GM18499 (cell line): ENCODE measurements around the gene DHCR7.

Experiments used
- ATAC-seq: cut with Tn5 transposase; IDR thresholded peaks from one replicate; pipeline ENCODE4 v1.9.1; 2021; ENCODE audit warnings: moderate number of reproducible peaks; ENCODE audit not compliant: insufficient read depth, unreplicated experiment

DHCR7 gene

DNA sequence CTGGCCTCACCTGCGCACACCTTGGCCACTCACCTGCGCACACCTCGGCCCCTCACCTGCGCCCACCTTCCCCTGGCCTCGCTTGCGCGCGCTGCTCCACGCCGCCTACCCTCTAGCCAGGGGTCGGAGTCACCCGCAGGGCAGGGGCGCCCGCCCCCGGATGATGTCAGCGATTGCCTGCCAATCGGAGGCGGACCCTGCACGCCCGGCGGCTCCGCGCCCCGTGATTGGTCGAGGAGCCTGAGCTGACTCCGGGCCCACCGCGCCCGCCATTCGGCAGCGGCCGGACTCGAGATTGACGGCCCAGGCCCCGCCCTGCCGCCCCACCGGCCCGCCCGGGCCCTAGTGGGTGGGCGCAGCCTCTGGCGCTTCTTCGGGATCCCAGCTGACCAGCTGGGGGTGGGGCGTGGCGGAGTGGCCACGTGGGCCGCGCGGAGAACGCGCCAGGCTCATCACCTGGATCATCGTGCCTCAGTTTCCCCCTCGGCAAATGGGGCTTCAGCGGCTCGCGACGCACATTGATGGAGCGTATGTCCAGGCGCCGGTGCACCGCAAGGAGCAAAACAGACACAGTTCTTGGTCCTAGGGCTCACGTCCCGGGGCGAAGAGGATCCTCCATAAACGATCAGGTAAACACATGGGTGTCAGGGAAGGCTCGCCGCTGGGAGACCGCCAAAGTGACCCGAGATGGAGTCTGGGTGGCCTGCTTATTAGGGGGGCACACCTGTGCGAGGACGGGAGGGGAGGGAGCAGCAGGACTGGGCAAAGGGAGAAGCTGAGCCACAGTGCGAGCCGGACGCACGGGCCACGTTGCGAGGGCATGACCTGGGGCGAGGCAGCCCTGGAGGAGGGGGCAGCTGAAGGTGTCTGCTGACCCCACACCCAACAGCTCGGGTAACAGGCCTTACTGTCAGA lies at the start of gene DHCR7:
TSS of gene DHCR7 (minus strand) at position 137 of the 915 bp plus-strand sequence. CDS start 3,441 bp downstream, outside the sequence.
- peak; percentile 42 for ATAC-seq

DNA sequence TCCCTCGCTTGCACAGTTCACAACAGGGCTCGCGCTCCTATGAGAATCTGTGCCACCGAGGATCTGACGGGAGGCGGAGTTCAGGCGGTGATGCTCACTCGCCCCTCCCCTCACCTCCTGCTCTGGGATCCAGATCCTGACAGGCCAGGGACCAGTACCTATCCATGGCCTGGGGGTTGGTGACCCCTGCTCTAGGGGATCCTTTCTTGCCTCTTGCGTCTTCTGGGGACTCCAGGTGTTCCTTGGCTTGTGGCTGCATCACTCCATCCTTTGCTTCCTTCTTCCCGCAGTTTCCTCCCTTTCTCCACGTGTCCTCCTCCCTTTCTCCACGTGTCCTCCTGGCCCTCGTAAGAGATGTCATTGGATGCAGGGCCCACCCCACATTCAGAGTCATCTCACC lies 48.2 kb upstream of the DHCR7 start:
- ATAC-seq, result no peak

DNA sequence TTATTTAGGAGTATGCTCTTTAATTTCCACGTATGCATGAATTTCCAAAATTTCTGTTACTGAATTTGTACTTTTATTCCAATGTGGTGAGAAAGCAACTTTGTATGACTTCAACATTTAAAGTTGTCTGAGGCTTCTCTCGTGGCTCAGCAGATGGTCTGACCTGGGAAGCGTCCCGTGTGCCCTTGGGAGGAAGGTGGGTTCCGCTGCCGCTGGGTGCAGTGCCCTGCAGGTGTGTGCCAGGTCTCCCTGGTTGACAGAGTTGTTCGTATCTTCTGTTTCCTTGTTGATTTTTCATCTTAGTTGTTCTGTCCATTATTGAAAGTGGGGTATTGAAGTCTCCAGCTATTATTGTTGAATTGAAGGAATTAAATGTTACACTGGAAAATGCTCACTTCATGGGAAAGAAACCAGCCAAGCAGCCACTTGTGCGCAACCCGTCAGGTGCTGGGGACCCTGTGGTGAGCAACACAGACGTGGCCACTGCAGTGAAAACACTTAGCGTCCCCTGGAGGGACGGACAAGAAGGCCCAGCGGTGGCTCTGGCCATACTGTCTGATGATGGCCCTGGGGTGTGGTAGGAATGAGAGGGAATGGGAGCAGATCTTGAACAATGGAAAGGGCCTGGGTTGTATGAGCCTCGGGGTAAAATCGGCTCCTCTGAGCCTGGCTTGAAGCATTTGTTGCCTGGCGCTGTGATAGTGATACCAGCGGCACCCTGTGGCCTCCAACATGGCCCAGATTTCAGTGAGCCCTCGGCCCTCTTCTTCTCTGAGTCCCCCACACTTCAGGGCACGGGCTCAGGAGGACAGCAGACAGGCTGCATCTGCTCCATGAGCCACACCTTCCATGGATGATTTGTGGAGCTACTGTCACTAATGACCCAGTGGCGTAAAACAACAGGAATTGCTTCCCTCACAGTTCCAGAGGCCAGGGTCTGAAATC lies 47.4 kb upstream of the DHCR7 start:
- no peak for ATAC-seq

GRCh38 chr11:71491940-71492339 lies 43.7 kb upstream of the DHCR7 start:
- ATAC-seq, result no peak

GRCh38 chr11:71491531-71491930 lies 43.3 kb upstream of the DHCR7 start:
- no peak for ATAC-seq

- ATAC-seq, result no peak
These were observed 42.7 kb upstream of the DHCR7 start for GRCh38 chr11:71490731-71491390.

GRCh38 chr11:71490044-71490730 lies 42.0 kb upstream of the DHCR7 start:
- ATAC-seq, result no peak

DNA sequence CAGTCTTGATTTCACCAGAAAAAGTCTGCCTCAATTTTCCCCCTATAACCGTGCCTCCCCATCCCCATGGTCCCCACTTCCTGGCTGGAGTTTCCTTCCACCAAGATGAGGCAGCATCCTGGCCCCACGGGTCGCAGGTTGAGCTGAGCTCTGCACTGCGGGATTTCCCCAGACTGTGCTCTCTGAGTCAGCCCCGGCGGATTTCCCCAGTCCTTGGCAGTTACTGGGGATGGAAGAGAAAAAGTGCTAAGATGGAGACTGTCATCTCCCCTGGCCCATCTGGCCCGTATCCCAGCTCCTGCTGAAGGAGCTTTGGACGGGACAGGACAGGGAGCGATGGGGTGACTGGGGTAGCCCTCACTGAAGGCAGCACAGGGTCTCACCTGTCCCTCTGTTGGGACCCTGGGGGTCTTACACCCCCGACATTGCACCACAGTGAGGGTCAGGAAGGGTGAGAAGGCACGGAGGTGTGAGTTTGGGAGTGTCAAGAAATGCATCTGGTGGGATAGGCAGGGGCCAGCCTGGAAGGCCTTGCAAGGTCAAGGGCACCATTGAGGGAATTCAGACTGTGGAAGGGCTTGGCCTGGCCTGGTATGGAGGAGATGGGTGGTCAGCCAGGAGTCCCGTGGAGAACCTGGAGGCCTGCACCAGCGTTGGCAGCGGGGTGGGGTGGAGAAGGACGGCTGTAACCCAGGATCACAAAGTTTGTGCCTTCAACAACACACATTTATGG lies 41.3 kb upstream of the DHCR7 start:
- ATAC-seq, result no peak

GRCh38 chr11:71488681-71489270 lies 40.6 kb upstream of the DHCR7 start:
- ATAC-seq, result no peak

GRCh38 chr11:71486320-71486719 lies 38.1 kb upstream of the DHCR7 start:
- ATAC-seq, result no peak

DNA sequence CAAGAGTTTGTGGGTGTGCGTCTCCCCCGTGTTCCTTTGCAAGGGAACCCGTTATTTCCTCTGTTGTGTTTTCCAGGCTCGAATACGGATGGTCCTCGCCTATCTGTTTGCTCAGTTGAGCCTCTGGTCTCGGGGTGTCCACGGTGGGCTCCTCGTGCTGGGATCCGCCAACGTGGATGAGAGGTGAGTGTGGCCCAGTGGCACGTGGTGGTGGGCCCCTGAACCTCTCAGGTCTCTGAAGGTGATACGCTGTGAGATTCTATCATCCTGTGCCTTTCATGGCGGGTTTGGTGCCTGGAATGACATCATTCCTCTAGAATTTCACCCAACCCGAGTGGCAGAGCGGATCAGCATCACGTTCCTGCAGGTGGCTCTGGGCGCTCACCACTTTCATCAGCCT lies 37.3 kb upstream of the DHCR7 start:
- ATAC-seq, result no peak

GRCh38 chr11:71485063-71485399 lies 36.8 kb upstream of the DHCR7 start:
- ATAC-seq, result no peak

DNA sequence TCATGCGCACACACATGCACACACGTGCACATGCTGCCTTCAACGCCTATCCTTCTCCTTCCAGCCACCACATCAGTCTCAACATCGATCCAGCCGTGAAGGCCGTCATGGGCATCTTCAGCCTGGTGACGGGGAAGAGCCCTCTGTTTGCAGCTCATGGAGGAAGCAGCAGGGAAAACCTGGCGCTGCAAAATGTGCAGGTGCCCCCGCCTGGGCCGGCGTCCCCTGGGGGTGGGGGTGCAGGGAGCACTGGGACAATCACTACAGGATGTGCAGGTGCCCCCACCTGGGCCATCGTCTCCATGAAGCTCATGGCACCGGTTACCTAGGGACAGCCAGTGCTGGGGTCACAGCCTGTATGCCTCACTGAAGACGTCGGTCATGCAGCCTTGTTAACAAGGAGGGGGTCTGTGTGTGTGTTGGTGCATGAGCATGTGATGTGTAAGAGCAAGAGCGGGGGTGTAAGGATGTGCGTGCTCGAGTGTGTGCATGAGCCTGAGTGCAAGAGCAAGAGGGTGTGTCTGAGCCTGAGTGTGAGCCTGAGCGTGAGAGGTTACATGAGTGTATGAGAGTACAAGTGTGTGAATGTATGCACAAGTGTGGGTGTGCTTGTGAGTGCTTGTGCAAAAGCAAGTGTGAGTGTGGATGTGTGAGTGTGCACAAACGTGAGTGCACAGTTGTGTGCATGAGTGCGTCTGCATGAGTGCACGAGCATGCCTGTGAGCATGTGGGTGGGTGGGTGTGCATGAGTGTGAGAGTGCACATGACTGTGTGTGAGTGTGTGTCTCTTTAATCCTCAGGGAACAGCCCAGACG lies 36.3 kb upstream of the DHCR7 start:
- ATAC-seq, result no peak

GRCh38 chr11:71483692-71484091 lies 35.5 kb upstream of the DHCR7 start:
- ATAC-seq, result no peak

- no peak for ATAC-seq
These were observed 34.7 kb upstream of the DHCR7 start for GRCh38 chr11:71482746-71483364.

- no peak for ATAC-seq
These were observed 34.0 kb upstream of the DHCR7 start for GRCh38 chr11:71482216-71482615.

DNA sequence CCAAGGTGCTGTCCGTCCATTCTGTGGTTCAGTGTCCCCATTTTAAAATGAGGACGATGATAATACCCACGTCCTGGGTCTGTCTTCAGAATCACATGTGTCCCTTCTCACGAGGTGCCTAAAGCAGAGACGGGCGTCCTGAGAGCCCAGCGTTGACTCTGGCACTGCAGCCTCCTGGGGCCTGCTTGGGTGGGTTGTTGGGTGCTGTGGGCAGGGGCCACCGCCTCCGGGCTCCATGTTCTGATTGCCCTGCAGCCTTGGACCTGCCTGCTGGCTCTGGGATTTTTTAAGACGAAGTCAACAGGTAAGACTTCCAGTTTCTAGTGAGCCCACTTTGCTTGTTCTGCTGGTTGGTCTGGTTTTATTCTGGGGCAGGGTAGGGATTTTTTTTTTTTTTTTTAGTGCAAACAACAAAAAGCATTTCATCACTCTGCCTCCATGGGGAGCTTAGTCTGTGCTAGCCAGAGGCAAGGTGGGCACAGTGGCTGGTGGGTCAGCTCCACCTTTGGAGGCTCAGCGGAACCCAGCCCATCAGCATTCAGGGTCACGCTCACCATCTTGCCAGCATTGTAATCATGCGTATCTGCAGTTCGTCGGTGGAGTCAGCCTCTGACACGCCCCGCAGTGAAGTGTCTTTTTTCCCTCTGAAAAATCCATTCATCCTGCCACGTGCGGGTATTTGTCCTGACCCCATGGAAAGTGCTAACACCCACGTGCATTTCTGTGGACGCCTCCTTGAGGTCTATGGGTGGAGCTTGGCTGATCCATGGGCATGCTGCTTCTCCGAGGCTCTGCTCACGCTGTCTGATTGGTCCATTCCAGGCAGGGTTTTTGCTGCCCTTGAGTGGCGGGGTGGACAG lies 33.1 kb upstream of the DHCR7 start:
- no peak for ATAC-seq
